Suprapubic skin (tissue), 4 donors: ENCODE results near the gene SMG9. TPM values are rescaled to one million over a fixed set of nuclear protein-coding genes. Genes with fewer than 3 reads are reported as not detected.

Experiments used
- DNase-seq, 2 donors: peaks; one replicate each; pipeline ENCODE4 v3.0.0-alpha.2; 2019; ENCODE audit warnings: low spot score in 2 of 2
- H3K27ac ChIP-seq: fragments of 200-600 bp; sonication (generic); one replicate; pipeline ENCODE4 v1.5.1; 2019
- H3K27me3 ChIP-seq: fragments of 200-600 bp; sonication (generic); one replicate; pipeline ENCODE4 v1.5.1; 2019
- H3K36me3 ChIP-seq: fragments of 200-600 bp; sonication (generic); one replicate; pipeline ENCODE4 v1.5.1; 2019
- H3K4me1 ChIP-seq: fragments of 200-600 bp; sonication (generic); one replicate; pipeline ENCODE4 v1.5.1; 2019
- H3K4me3 ChIP-seq: fragments of 200-600 bp; sonication (generic); one replicate; pipeline ENCODE4 v1.5.1; 2019; ENCODE audit warnings: mild to moderate bottlenecking
- H3K9me3 ChIP-seq: fragments of 200-600 bp; sonication (generic); one replicate; pipeline ENCODE4 v1.5.1; 2019
- EP300 ChIP-seq: sonication (generic); formaldehyde crosslinking; IDR thresholded peaks from one replicate; pipeline ENCODE4 v1.6.1; 2017; ENCODE audit warnings: antibody characterized with exemption
- POLR2A ChIP-seq, 2 donors: fragments of 450-650 bp; IDR thresholded peaks; one replicate each; pipeline ENCODE4 v1.6.1; 2017; ENCODE audit warnings: antibody characterized with exemption in 2 of 2, mild to moderate bottlenecking in 2 of 2, moderate library complexity in 2 of 2
- POLR2AphosphoS5 ChIP-seq, 3 donors: sonication (generic); formaldehyde crosslinking; IDR thresholded peaks; one replicate each; pipeline ENCODE4 v1.6.1; 2017; ENCODE audit warnings: antibody characterized with exemption in 3 of 3
- WGBS: methylation state at CpG from one replicate; pipeline ENCODE4 v1.1.5; 2018; 5-methylcytosine and 5-hydroxymethylcytosine counted together
- total RNA-seq, 4 donors: library from RNA; depleted of rRNA; stranded (reverse); fragments of >200 nt; gene quantifications; one replicate each; pipeline ENCODE4 v1.1.0, GENCODE V29; 2016
- TF ChIP-seq, protein P1 (sequence below), 2 donors: fragments of 200-600 bp in 1 of 2; fragments of 450-650 bp in 1 of 2; sonication (generic) in 1 of 2; IDR thresholded peaks; one replicate each; pipeline ENCODE4 v1.5.1; 2016 to 2019; ENCODE audit warnings: antibody characterized with exemption in 2 of 2, mild to moderate bottlenecking in 1 of 2, moderate library complexity in 1 of 2

Gene SMG9
- total RNA-seq, 4 donors from 2014 or later = 21.5 to 44.4 (median 30.1) TPM

DNA sequence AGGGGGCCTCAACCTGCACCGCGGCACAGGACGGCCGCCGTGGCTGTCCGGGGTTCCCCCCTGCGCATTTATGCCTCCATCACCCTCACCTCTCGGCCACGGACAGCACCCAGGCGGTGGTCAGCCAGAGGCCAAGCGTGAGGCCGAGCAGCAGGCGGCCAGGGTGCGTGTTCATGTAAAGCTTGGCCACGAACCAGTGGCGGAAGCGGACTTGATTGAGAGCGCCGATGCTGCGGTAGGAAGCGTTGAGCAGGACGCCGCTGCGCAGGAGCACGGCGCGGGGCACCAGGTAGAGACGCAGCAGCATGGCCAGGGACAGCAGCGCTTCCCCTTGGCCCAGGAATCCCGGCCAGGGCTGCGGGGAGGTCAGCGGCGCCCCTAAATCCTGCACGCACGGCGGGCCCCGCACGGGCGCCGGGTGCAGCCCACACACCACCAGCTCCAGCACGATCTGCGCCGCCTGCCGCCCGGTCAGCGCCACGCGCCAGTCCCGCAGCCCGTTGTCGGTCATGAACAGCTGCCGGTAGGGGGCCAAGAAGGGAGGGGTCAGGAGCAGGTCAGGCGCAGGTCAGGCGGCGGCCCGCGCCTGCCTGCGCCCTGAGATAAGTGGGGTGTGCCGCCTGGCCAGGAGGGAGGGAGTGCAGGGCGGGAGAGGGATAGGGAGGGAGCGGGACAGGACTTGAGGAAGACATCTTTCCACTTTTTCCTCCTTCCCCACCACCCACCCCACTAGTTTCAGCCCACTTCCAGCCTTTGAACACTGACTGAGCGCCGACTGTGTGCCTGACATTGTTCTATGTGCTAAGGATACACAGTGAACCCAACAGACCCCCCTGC is 19.6 kb upstream of the SMG9 start:
- H3K4me1 ChIP-seq = peaks cover 24% of the 10 kb centered on the region
- H3K36me3 ChIP-seq = no peaks in the 10 kb centered on the region
- DNase-seq = no peak
- TF ChIP-seq, protein P1, sequence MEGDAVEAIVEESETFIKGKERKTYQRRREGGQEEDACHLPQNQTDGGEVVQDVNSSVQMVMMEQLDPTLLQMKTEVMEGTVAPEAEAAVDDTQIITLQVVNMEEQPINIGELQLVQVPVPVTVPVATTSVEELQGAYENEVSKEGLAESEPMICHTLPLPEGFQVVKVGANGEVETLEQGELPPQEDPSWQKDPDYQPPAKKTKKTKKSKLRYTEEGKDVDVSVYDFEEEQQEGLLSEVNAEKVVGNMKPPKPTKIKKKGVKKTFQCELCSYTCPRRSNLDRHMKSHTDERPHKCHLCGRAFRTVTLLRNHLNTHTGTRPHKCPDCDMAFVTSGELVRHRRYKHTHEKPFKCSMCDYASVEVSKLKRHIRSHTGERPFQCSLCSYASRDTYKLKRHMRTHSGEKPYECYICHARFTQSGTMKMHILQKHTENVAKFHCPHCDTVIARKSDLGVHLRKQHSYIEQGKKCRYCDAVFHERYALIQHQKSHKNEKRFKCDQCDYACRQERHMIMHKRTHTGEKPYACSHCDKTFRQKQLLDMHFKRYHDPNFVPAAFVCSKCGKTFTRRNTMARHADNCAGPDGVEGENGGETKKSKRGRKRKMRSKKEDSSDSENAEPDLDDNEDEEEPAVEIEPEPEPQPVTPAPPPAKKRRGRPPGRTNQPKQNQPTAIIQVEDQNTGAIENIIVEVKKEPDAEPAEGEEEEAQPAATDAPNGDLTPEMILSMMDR (IDR thresholded peaks at IDR 0.05) = peak in 1 of 2 donors; percentile 65
- no peak for TF ChIP-seq POLR2AphosphoS5 (IDR thresholded peaks at IDR 0.05)
- H3K27me3 ChIP-seq = no peaks in the 10 kb centered on the region
- H3K4me3 ChIP-seq = peak overlapping the region; percentile 14
- WGBS = 59% methylated on average over 26 of the region's 63 CpGs
- H3K27ac ChIP-seq = peak overlapping the region; percentile 7
- no peaks in the 10 kb centered on the region for H3K9me3 ChIP-seq

DNA sequence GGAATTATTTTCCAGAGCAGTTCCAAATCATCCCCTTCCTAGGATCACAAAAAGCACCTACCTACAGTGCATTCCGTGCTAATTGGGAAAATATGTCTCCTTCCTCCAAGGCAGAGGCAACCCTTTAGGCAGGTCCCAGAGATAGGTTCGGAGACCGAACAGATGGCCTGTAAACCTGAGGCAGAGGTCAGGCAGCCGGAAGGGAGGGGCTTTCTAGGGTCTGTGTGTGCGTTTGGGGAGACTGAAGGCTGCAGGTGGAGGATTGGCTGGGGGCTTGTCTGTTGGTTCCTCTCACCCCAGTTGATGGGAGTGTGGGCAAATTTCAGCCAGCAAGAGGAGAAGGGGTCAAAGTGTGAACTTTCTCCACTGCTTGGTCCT is 19.0 kb upstream of the SMG9 start:
- H3K4me3 ChIP-seq = no peak overlapping the region
- H3K4me1 ChIP-seq = peaks cover 23% of the 10 kb centered on the region
- H3K27ac ChIP-seq = no peak overlapping the region
- no peak for DNase-seq
- H3K36me3 ChIP-seq = no peaks in the 10 kb centered on the region
- no peaks in the 10 kb centered on the region for H3K27me3 ChIP-seq
- TF ChIP-seq POLR2AphosphoS5 (IDR thresholded peaks at IDR 0.05) = no peak
- no peak for TF ChIP-seq POLR2A (IDR thresholded peaks at IDR 0.05)
- TF ChIP-seq EP300 = no peak
- TF ChIP-seq, protein P1 (IDR thresholded peaks at IDR 0.05) = no peak
- H3K9me3 ChIP-seq = no peaks in the 10 kb centered on the region
- WGBS = 96% methylated on average over 5 of the region's 5 CpGs

DNA sequence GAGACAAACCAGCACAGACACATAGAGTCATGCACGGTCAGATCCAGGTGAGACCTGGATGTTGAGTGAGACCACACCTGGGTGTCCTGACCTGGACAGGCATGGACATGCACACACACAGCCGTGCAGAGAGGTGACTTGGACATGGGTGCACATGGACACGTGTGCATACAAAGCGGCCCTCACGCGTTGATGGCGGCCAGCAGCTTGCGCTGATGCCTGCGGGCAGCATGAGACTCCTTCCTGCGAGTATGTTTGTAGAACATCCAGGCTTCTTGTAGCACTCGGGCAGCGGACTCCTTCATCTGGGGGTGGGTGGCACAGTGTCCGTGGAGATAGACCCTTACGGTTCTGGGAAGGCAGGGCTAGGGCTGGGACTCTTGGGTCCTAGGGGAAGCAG is 14.5 kb upstream of the SMG9 start:
- DNase-seq = no peak
- WGBS = 80% methylated on average over 13 of the region's 14 CpGs
- H3K27ac ChIP-seq = no peak overlapping the region

DNA sequence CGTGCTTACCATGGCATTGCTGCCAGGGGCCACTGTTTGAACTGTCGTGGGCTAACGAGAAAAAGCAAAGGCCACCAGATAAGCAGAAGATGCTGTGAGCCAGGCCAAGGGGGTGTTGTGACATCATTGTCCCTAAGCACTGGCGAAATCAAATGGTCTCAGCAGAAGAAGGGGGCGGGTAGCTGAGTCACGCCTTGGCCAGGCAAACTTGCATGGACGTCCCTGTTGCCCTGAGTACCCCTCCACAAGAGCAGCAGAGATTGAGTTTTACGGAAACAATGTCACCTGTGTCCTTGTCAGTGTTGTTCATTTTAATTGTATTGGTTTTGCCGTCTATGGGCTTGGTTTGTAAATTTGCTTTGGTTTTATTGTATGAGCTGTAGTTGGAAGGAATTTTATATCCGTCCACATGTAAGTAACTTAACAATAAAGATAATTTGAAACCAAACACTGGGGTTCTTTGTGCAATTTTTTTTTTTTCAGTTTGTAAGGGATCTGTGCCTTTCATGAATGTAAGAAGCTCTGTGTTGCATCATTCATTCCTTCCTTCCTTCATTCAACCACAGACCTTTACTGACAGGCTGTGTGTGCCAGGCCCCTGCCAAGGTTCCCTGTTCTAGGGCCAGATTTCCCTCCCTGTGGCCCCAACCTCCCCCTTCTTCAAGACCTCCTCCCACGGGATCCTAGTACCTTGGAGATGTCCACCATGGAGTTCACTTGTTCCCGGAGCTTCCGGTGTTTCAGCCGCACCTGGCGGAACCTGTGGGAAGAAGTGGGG is 13.7 kb upstream of the SMG9 start:
- Histone ChIP-seq H3K9me3 (no peaks in the 10 kb centered on the region), H3K4me3 (no peak overlapping the region), H3K36me3 (no peaks in the 10 kb centered on the region), H3K27ac (no peak overlapping the region), H3K27me3 (no peaks in the 10 kb centered on the region), H3K4me1 (peaks cover 37% of the 10 kb centered on the region)
- 73% methylated on average over 15 of the region's 15 CpGs for WGBS
- TF ChIP-seq POLR2A (IDR thresholded peaks at IDR 0.05) = no peak
- no peak for TF ChIP-seq POLR2AphosphoS5 (IDR thresholded peaks at IDR 0.05)
- no peak for TF ChIP-seq EP300
- TF ChIP-seq, protein P1 (IDR thresholded peaks at IDR 0.05) = no peak
- no peak for DNase-seq

More for the DNA sequence above, 14.5 kb upstream of the SMG9 start:
- TF ChIP-seq EP300 (no peak), POLR2A (IDR thresholded peaks at IDR 0.05) (no peak), POLR2AphosphoS5 (IDR thresholded peaks at IDR 0.05) (no peak)
- TF ChIP-seq, protein P1 (IDR thresholded peaks at IDR 0.05) = no peak
- H3K36me3 ChIP-seq = no peaks in the 10 kb centered on the region
- no peak overlapping the region for H3K4me3 ChIP-seq
- H3K27me3 ChIP-seq = no peaks in the 10 kb centered on the region
- H3K4me1 ChIP-seq = peaks cover 33% of the 10 kb centered on the region
- no peaks in the 10 kb centered on the region for H3K9me3 ChIP-seq

DNA sequence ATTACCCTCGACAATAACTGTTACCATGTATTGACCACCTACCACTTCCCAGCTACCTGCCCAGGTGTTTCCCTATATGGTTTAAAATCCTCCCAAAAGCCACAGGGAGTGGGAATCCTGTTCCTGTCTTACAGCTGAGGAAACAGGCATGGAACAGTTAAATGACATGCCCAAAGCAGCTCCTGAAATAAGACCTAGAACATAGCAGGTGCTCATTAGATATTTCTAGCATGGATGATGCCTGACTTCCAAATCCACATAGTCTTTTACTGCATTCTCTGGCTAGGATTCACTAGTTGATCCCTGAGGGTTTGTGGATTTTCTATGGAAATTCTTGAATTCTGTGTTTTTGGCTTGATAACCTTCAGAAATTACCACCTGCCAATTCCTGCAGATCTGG is 13.1 kb upstream of the SMG9 start:
- 71% methylated on average over 1 of the region's 1 CpG for WGBS
- no peaks in the 10 kb centered on the region for H3K9me3 ChIP-seq
- no peaks in the 10 kb centered on the region for H3K27me3 ChIP-seq
- no peaks in the 10 kb centered on the region for H3K36me3 ChIP-seq
- H3K4me1 ChIP-seq = peaks cover 40% of the 10 kb centered on the region
- peak overlapping the region; percentile 38 for H3K27ac ChIP-seq
- no peak overlapping the region for H3K4me3 ChIP-seq
- TF ChIP-seq, protein P1 (IDR thresholded peaks at IDR 0.05) = no peak
- no peak for TF ChIP-seq POLR2AphosphoS5 (IDR thresholded peaks at IDR 0.05)
- DNase-seq = no peak
